ENCODE data around the gene EIF5A.

Gene EIF5A

GRCh38 chr17:7354262-7354843 is 46.9 kb downstream of the EIF5A start:
- TF ChIP-seq CTCF (IDR thresholded peaks at IDR 0.05; ENCODE audit: borderline replicate concordance, control extremely low read depth, extremely low read depth, insufficient read depth, missing control alignments): no peak

GRCh38 chr17:7355053-7355452 is 47.6 kb downstream of the EIF5A start, which contains the start of gene TMEM95:
Gene TMEM95 (plus strand): TSS chr17:7355156. CDS start chr17:7355205, 49 bp downstream.
- no peak for DNase-seq (ENCODE audit: low spot score)
- in situ Hi-C loops (cut with MboI; ENCODE audit: low sequenced_read_pairs, unreplicated experiment): no loop called here
- TF ChIP-seq CTCF (IDR thresholded peaks at IDR 0.05; ENCODE audit: borderline replicate concordance, control extremely low read depth, extremely low read depth, insufficient read depth, missing control alignments): no peak

More at GRCh38 chr17:7354262-7354843, 46.9 kb downstream of the EIF5A start:
- no peak for DNase-seq (ENCODE audit: low spot score)
- in situ Hi-C loops (cut with MboI; ENCODE audit: low sequenced_read_pairs, unreplicated experiment): no loop called here

- TF ChIP-seq CTCF (IDR thresholded peaks at IDR 0.05; ENCODE audit: borderline replicate concordance, control extremely low read depth, extremely low read depth, insufficient read depth, missing control alignments): no peak
- DNase-seq (ENCODE audit: low spot score): no peak
- in situ Hi-C loops (cut with MboI; ENCODE audit: low sequenced_read_pairs, unreplicated experiment): no loop called here
These were observed 48.1 kb downstream of the EIF5A start for GRCh38 chr17:7355573-7355972.

- peak; percentile 90 for DNase-seq (ENCODE audit: low spot score)
These were observed 48.7 kb downstream of the EIF5A start for GRCh38 chr17:7356072-7356549.

GRCh38 chr17:7356756-7357155 is 49.3 kb downstream of the EIF5A start:
- no peak for TF ChIP-seq CTCF (IDR thresholded peaks at IDR 0.05; ENCODE audit: borderline replicate concordance, control extremely low read depth, extremely low read depth, insufficient read depth, missing control alignments)
- in situ Hi-C loops (cut with MboI; ENCODE audit: low sequenced_read_pairs, unreplicated experiment): no loop called here
- DNase-seq (ENCODE audit: low spot score): no peak

More at GRCh38 chr17:7356072-7356549, 48.7 kb downstream of the EIF5A start:
- peak; percentile 99 for TF ChIP-seq CTCF (IDR thresholded peaks at IDR 0.05; ENCODE audit: borderline replicate concordance, control extremely low read depth, extremely low read depth, insufficient read depth, missing control alignments)
- in situ Hi-C loops (cut with MboI; ENCODE audit: low sequenced_read_pairs, unreplicated experiment): no loop called here

GRCh38 chr17:7357381-7357780 is 50.0 kb downstream of the EIF5A start:
- no peak for TF ChIP-seq CTCF (IDR thresholded peaks at IDR 0.05; ENCODE audit: borderline replicate concordance, control extremely low read depth, extremely low read depth, insufficient read depth, missing control alignments)
- in situ Hi-C loops (cut with MboI; ENCODE audit: low sequenced_read_pairs, unreplicated experiment): no loop called here
- DNase-seq (ENCODE audit: low spot score): no peak
